B cell (primary cell): ENCODE results near the gene TBL1XR1.

ENCODE experiments used
- EZH2 ChIP-seq: IDR thresholded peaks from 2 replicates; pipeline ENCODE4 v1.6.1; 2012; ENCODE audit warnings: borderline replicate concordance, low read depth, mild to moderate bottlenecking, moderate library complexity, low read length; ENCODE audit not compliant: insufficient read depth, poor library complexity, severe bottlenecking
- TF ChIP-seq, protein P1 (sequence below): fragments of 200-600 bp; IDR thresholded peaks from one replicate; pipeline ENCODE4 v1.8.0; 2022; ENCODE audit warnings: antibody characterized with exemption, mild to moderate bottlenecking

DNA sequence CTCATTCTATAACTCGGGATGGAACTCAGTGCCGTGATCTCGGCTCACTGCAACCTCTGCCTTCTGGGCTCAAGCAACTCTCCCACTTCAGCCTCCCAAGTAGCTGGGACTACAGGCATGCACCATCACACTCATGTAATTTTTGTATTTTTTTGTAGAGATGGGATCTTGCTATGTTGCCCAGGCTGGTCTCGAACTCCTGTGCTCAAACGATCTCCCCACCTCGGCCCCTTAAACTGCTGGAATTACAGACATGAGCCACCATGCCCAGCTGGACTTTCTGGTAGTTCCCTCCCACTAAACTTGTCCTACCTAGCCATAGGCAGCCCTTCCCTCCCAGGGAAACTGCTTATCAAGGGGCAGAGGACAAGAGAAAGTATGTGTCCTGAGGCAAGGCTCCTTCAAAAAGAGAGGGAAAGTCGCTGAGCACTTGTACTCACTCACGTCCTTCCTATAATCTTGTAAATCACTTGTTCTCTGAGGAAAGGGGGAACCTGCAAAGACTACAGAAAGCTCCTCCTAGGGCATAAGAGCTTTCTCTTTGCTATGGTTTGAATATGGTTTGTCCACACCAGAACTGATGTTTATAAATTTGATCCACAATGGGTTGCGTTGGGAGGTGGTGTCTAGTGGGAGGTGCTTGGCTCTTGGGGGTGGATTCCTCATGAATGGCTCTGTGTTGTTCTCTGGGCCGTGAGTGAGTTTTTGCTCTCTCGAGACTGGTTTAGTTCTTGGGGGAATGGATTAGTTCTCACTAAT, 13.6 kb upstream of the TBL1XR1 start:
- TF ChIP-seq, protein P1, sequence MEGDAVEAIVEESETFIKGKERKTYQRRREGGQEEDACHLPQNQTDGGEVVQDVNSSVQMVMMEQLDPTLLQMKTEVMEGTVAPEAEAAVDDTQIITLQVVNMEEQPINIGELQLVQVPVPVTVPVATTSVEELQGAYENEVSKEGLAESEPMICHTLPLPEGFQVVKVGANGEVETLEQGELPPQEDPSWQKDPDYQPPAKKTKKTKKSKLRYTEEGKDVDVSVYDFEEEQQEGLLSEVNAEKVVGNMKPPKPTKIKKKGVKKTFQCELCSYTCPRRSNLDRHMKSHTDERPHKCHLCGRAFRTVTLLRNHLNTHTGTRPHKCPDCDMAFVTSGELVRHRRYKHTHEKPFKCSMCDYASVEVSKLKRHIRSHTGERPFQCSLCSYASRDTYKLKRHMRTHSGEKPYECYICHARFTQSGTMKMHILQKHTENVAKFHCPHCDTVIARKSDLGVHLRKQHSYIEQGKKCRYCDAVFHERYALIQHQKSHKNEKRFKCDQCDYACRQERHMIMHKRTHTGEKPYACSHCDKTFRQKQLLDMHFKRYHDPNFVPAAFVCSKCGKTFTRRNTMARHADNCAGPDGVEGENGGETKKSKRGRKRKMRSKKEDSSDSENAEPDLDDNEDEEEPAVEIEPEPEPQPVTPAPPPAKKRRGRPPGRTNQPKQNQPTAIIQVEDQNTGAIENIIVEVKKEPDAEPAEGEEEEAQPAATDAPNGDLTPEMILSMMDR = no peak
- no peak for TF ChIP-seq EZH2
